AG10803 (cell line): ENCODE results near the gene HOXB5.

ENCODE experiments used
- DNase-seq: peaks from one replicate; pipeline ENCODE4 v3.0.0; 2010; ENCODE audit warnings: low read depth
- H3K4me3 ChIP-seq: 2 replicates; pipeline ENCODE4 v1.5.1; 2011; ENCODE audit warnings: mild to moderate bottlenecking, low read length, control low read depth
- TF ChIP-seq, protein P1 (sequence below): conservative IDR thresholded peaks from 2 replicates; pipeline ENCODE4 v1.5.1; 2011; ENCODE audit warnings: mild to moderate bottlenecking, low read length, control low read depth, inconsistent platforms

The HOXB5 gene

GRCh38 chr17:48548523-48549280, 44.9 kb downstream of the HOXB5 start:
- TF ChIP-seq, protein P1, sequence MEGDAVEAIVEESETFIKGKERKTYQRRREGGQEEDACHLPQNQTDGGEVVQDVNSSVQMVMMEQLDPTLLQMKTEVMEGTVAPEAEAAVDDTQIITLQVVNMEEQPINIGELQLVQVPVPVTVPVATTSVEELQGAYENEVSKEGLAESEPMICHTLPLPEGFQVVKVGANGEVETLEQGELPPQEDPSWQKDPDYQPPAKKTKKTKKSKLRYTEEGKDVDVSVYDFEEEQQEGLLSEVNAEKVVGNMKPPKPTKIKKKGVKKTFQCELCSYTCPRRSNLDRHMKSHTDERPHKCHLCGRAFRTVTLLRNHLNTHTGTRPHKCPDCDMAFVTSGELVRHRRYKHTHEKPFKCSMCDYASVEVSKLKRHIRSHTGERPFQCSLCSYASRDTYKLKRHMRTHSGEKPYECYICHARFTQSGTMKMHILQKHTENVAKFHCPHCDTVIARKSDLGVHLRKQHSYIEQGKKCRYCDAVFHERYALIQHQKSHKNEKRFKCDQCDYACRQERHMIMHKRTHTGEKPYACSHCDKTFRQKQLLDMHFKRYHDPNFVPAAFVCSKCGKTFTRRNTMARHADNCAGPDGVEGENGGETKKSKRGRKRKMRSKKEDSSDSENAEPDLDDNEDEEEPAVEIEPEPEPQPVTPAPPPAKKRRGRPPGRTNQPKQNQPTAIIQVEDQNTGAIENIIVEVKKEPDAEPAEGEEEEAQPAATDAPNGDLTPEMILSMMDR = no peak
- peak overlapping the region; percentile 24 for H3K4me3 ChIP-seq
- DNase-seq = no peak

DNA sequence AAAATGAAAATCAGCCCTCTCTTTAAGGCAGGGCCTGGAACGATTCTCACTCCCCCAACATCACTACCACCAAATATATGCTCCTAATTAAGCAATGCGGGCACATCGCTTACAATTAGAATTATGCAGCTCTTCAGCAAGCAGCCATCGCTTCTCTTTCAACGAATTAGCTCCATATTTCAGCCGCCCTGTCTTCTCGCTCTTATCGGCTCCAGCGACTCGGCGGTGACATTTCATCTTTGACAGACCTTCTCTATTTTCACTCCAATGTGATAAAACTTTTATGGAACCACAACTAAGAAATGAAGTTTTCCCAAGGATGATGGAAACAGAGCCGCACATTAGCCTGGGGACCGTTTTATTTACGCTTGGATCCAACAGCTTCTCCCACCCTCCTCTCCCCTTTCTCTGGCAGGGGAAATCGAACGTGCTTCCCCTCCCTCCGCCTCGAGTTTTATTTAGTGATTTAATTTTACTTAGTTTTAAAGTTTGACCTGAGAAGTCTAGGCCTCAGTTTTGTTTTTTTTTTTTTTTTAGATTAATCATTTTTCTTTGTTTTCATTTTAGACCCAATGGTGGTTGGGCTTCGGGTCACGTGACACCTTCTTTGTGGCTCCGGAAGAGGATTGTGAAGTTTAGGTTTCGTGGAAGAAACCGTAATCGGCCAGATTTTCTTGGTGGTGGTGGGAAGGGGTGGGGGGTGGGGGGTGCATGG, 45.6 kb downstream of the HOXB5 start:
- peak overlapping the region; percentile 39 for H3K4me3 ChIP-seq
- TF ChIP-seq, protein P1 = no peak
- DNase-seq = peak; percentile 82

- H3K4me3 ChIP-seq = peak overlapping the region; percentile 39
- peak; percentile 68 for DNase-seq
Measured at GRCh38 chr17:48546924-48547807, 46.4 kb downstream of the HOXB5 start.

GRCh38 chr17:48546137-48546923, 47.2 kb downstream of the HOXB5 start:
- TF ChIP-seq, protein P1 = no peak
- H3K4me3 ChIP-seq = peak overlapping the region; percentile 39
- DNase-seq = peak; percentile 65

More at GRCh38 chr17:48546924-48547807, 46.4 kb downstream of the HOXB5 start:
- TF ChIP-seq, protein P1 = no peak

- no peak for DNase-seq
- TF ChIP-seq, protein P1 = no peak
- no peak overlapping the region for H3K4me3 ChIP-seq
Measured at GRCh38 chr17:48545539-48545938, 48.0 kb downstream of the HOXB5 start.

GRCh38 chr17:48545022-48545375, 48.6 kb downstream of the HOXB5 start, which contains the start of gene HOXB2:
Gene HOXB2 (minus strand): TSS chr17:48545109. CDS start chr17:48544911, 198 bp downstream.
- peak; percentile 62 for DNase-seq
- TF ChIP-seq, protein P1 = no peak
- H3K4me3 ChIP-seq = peak within 1 kb of the TSS; percentile 93
